ENCODE data around the gene SCRN3. TPM values are rescaled to one million over a fixed set of nuclear protein-coding genes. Genes with fewer than 3 reads are reported as not detected.

Gene SCRN3
- total and polyA plus RNA-seq, 2 of the 4 experiments (the other 2 are of a cell fraction), result 9.9 to 11.4 TPM

GRCh38 chr2:174383796-174384195 is 11.7 kb upstream of the SCRN3 start:
- no peak for DNase-seq
- no peak overlapping the region for H4K8ac ChIP-seq (ENCODE audit: low read depth in 2 of 2, low read length in 2 of 2)
- no peak overlapping the region for H3K4ac ChIP-seq (ENCODE audit: low read depth, low read length)
- no peak for ATAC-seq (ENCODE audit: low read depth)
- WGBS, 2 experiments (ENCODE audit: extremely low coverage in 2 of 2, insufficient read length in 1 of 2), result no CpG with 5 or more reads among the region's 1 CpG
- no peaks in the 10 kb centered on the region for H3K27me3 ChIP-seq (ENCODE audit: control insufficient read depth, insufficient read depth, low read length)
- H3K18ac ChIP-seq (ENCODE audit: low read depth, low read length), result no peak overlapping the region
- peaks cover 3% of the 10 kb centered on the region for H4K20me1 ChIP-seq (ENCODE audit: insufficient read depth, low read length)
- no peak overlapping the region for H3K27ac ChIP-seq (ENCODE audit: insufficient read depth, low read length)
- intact Hi-C loops (cut with micrococcal nuclease) (no loop called here), in situ Hi-C loops (cut with MboI; ENCODE audit: low sequenced_read_pairs) (no loop called here), dilution Hi-C loops (cut with HindIII; ENCODE audit: low sequenced_read_pairs, unreplicated experiment) (no loop called here)
- CTCF ChIA-PET, result interaction anchor here (0.6 kb wide), 1 partner anchor 620 kb away, joined by 5 read pairs; no protein-coding TSS in a partner anchor
- no peak overlapping the region for H4K5ac ChIP-seq (ENCODE audit: low read depth, low read length)
- H2AFZ ChIP-seq (replicated peaks; ENCODE audit: low read length, poor library complexity), result no peak overlapping the region
- no peak overlapping the region for H2BK5ac ChIP-seq (ENCODE audit: low read depth, low read length, poor library complexity, severe bottlenecking)
- H3K4me3 ChIP-seq (ENCODE audit: insufficient read depth, low read depth, low read length), result no peak overlapping the region
- H2BK15ac ChIP-seq (ENCODE audit: low read depth, low read length), result no peak overlapping the region
- POLR2A ChIA-PET (ENCODE audit: unreplicated experiment), result interaction anchor here (0.6 kb wide), 1 partner anchor 1355 kb away, joined by 5 read pairs; no protein-coding TSS in a partner anchor
- no peaks in the 10 kb centered on the region for H3K9me3 ChIP-seq (ENCODE audit: control insufficient read depth, insufficient read depth, low read length)
- no peak overlapping the region for H2BK20ac ChIP-seq (ENCODE audit: low read depth, low read length)
- no peak overlapping the region for H3K4me2 ChIP-seq (ENCODE audit: low read depth, low read length)
- no TSS peak for BruUV-seq (replicated peaks)
- no peak overlapping the region for H2AK5ac ChIP-seq (ENCODE audit: low read depth, low read length)
- no peak overlapping the region for H3K14ac ChIP-seq (replicated peaks; ENCODE audit: low read depth, low read length)
- H3K23ac ChIP-seq (ENCODE audit: low read depth, low read length), result no peak overlapping the region
- H2AK9ac ChIP-seq (replicated peaks; ENCODE audit: low read depth, low read length, poor library complexity), result no peak overlapping the region
- H3K36me3 ChIP-seq (ENCODE audit: control insufficient read depth, insufficient read depth, low read length), result peaks cover 24% of the 10 kb centered on the region
- H3K9ac ChIP-seq (ENCODE audit: low read depth, low read length), result no peak overlapping the region
- no peak overlapping the region for H4K91ac ChIP-seq (ENCODE audit: insufficient read depth, low read depth, low read length)
- no peak overlapping the region for H3K56ac ChIP-seq (ENCODE audit: extremely low read depth, insufficient read depth, low read length)
- H3K79me1 ChIP-seq (ENCODE audit: low read depth in 1 of 2, low read length in 2 of 2), result peaks cover 11 to 26% of the 10 kb centered on the region in 2 experiments
- H2BK120ac ChIP-seq (ENCODE audit: low read depth, low read length), result no peak overlapping the region
- H3K9me1 ChIP-seq (ENCODE audit: insufficient read depth, low read length), result no peaks in the 10 kb centered on the region
- no peaks in the 10 kb centered on the region for H3K4me1 ChIP-seq (ENCODE audit: control insufficient read depth, insufficient read depth, low read length)
- no peak for TF ChIP-seq BHLHE40 (IDR thresholded peaks at IDR 0.05; ENCODE audit: low read depth, low read length)
- TF ChIP-seq RCOR1 (IDR thresholded peaks at IDR 0.05; ENCODE audit: insufficient replicate concordance, low read length), result no peak
- no peak for TF ChIP-seq POLR2A (IDR thresholded peaks at IDR 0.05; ENCODE audit: low read depth, low read length)
- TF ChIP-seq CHD1 (IDR thresholded peaks at IDR 0.05; ENCODE audit: low read depth, low read length), result no peak
- no peak for TF ChIP-seq NFE2L2 (IDR thresholded peaks at IDR 0.05; ENCODE audit: low read depth, low read length)
- no peak for TF ChIP-seq MAZ (IDR thresholded peaks at IDR 0.05; ENCODE audit: borderline replicate concordance, low read depth, low read length)
- no peak for TF ChIP-seq SMC3 (IDR thresholded peaks at IDR 0.05; ENCODE audit: low read depth, low read length)
- no peak for TF ChIP-seq CTCF (conservative IDR thresholded peaks at IDR 0.05; ENCODE audit: low read depth, low read length)
- no peak for TF ChIP-seq USF2 (IDR thresholded peaks at IDR 0.05; ENCODE audit: low read depth, low read length)
- TF ChIP-seq ELK1 (IDR thresholded peaks at IDR 0.05; ENCODE audit: borderline replicate concordance, low read depth, low read length), result no peak
- TF ChIP-seq RAD21 (IDR thresholded peaks at IDR 0.05; ENCODE audit: low read length), result no peak
- no peak for TF ChIP-seq RFX5 (IDR thresholded peaks at IDR 0.05; ENCODE audit: low read depth, low read length)
- TF ChIP-seq FOS (IDR thresholded peaks at IDR 0.05; ENCODE audit: low read depth, low read length), result no peak
- TF ChIP-seq CEBPB (IDR thresholded peaks at IDR 0.05; ENCODE audit: low read depth, low read length), result no peak
- no peak for TF ChIP-seq MXI1 (IDR thresholded peaks at IDR 0.05; ENCODE audit: borderline replicate concordance, low read depth, low read length)
- no peak for TF ChIP-seq MAFK (IDR thresholded peaks at IDR 0.05; ENCODE audit: low read depth, low read length)

All from IMR-90 (cell line).